PFSK-1 (cell line): Measurements from ENCODE around the gene NFIA.

Experiments used
- FOXP2 ChIP-seq: optimal IDR thresholded peaks from 2 replicates; pipeline ENCODE3; 2011; ENCODE audit warnings: borderline replicate concordance, control low read depth, inconsistent platforms; ENCODE audit not compliant: insufficient read depth; ENCODE audit errors: extremely low read length, extremely low read depth
- POLR2AphosphoS5 ChIP-seq: IDR thresholded peaks from 2 replicates; pipeline ENCODE4 v1.6.1; 2012; ENCODE audit warnings: low read depth, mild to moderate bottlenecking, control low read depth, low read length, moderate library complexity
- SIN3A ChIP-seq: IDR thresholded peaks from 2 replicates; pipeline ENCODE4 v1.6.1; 2012; ENCODE audit warnings: mild to moderate bottlenecking, low read length, moderate library complexity, borderline replicate concordance; ENCODE audit not compliant: insufficient read depth
- TAF1 ChIP-seq: IDR thresholded peaks from 2 replicates; pipeline ENCODE4 v1.6.1; 2012; ENCODE audit warnings: low read length, control low read depth, borderline replicate concordance; ENCODE audit not compliant: insufficient read depth
- TF ChIP-seq, protein P1 (sequence below), 2 experiments: IDR thresholded peaks; 2 replicates each; pipeline versions ENCODE4 v1.6.1 to v1.8.0; 2011 to 2012; ENCODE audit warnings: low read depth in 2 of 2, low read length in 2 of 2, control low read depth in 1 of 2, inconsistent platforms in 1 of 2, mild to moderate bottlenecking in 1 of 2, moderate library complexity in 1 of 2; ENCODE audit not compliant: insufficient read depth in 1 of 2

Gene NFIA

GRCh38 chr1:61237659-61238358 is 155.4 kb downstream of the NFIA start:
- TF ChIP-seq SIN3A: no peak
- no peak for TF ChIP-seq TAF1
- no peak for TF ChIP-seq POLR2AphosphoS5
- TF ChIP-seq, protein P1, sequence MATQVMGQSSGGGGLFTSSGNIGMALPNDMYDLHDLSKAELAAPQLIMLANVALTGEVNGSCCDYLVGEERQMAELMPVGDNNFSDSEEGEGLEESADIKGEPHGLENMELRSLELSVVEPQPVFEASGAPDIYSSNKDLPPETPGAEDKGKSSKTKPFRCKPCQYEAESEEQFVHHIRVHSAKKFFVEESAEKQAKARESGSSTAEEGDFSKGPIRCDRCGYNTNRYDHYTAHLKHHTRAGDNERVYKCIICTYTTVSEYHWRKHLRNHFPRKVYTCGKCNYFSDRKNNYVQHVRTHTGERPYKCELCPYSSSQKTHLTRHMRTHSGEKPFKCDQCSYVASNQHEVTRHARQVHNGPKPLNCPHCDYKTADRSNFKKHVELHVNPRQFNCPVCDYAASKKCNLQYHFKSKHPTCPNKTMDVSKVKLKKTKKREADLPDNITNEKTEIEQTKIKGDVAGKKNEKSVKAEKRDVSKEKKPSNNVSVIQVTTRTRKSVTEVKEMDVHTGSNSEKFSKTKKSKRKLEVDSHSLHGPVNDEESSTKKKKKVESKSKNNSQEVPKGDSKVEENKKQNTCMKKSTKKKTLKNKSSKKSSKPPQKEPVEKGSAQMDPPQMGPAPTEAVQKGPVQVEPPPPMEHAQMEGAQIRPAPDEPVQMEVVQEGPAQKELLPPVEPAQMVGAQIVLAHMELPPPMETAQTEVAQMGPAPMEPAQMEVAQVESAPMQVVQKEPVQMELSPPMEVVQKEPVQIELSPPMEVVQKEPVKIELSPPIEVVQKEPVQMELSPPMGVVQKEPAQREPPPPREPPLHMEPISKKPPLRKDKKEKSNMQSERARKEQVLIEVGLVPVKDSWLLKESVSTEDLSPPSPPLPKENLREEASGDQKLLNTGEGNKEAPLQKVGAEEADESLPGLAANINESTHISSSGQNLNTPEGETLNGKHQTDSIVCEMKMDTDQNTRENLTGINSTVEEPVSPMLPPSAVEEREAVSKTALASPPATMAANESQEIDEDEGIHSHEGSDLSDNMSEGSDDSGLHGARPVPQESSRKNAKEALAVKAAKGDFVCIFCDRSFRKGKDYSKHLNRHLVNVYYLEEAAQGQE (IDR thresholded peaks at IDR 0.05; ENCODE audit: insufficient read depth in 1 of 2, low read depth in 2 of 2, low read length in 2 of 2): no peak
- no peak for TF ChIP-seq FOXP2

DNA sequence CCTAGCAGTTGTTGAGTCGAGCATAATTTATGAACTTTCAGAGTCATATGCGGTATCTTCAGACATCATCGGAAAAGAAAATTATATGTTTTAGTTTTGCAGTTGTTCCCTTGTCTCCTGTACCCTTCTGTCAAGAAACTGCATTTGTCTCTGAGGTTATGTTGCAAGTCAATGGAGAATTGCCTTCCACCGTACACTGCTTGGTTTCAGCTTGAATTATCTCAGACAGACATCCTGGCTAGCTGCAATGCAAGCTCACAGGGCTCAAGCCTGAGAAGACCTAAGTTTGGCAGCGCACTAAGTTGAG is 156.0 kb downstream of the NFIA start:
- TF ChIP-seq POLR2AphosphoS5: no peak
- no peak for TF ChIP-seq FOXP2
- TF ChIP-seq SIN3A: no peak
- TF ChIP-seq, protein P1 (IDR thresholded peaks at IDR 0.05; ENCODE audit: insufficient read depth in 1 of 2, low read depth in 2 of 2, low read length in 2 of 2): no peak
- no peak for TF ChIP-seq TAF1

GRCh38 chr1:61240878-61241277 is 158.5 kb downstream of the NFIA start:
- TF ChIP-seq SIN3A (no peak), POLR2AphosphoS5 (no peak), FOXP2 (no peak), TAF1 (no peak)
- TF ChIP-seq, protein P1 (IDR thresholded peaks at IDR 0.05; ENCODE audit: insufficient read depth in 1 of 2, low read depth in 2 of 2, low read length in 2 of 2): no peak

DNA sequence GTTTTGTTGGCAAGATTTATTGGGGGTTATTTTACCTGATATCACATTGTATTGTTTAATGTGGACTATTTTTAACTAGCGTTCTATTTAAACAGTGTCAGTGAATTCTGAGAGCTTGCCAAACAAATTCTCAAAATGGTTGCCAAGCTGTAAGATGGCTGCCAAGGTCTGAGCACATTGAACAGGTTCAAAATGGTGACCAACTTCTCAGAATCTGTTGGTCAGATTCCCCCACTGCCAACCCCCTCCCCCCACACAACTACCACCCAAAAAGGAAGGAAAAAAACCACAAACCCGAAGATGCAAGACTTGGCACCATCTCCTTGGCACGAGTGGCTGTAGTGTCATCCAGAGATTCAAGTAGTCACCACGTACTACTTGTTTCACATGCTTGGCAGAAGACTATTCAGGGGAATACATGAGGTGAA is 159.1 kb downstream of the NFIA start:
- TF ChIP-seq POLR2AphosphoS5: no peak
- TF ChIP-seq, protein P1 (IDR thresholded peaks at IDR 0.05; ENCODE audit: insufficient read depth in 1 of 2, low read depth in 2 of 2, low read length in 2 of 2): no peak
- TF ChIP-seq FOXP2: no peak
- no peak for TF ChIP-seq TAF1
- TF ChIP-seq SIN3A: no peak

GRCh38 chr1:61241973-61242381 is 159.6 kb downstream of the NFIA start:
- TF ChIP-seq FOXP2: no peak
- TF ChIP-seq, protein P1 (IDR thresholded peaks at IDR 0.05; ENCODE audit: insufficient read depth in 1 of 2, low read depth in 2 of 2, low read length in 2 of 2): no peak
- TF ChIP-seq SIN3A: no peak
- TF ChIP-seq TAF1: no peak
- no peak for TF ChIP-seq POLR2AphosphoS5
